B cell (primary cell): ENCODE measurements around the gene ULBP1. TPM values are rescaled to one million over a fixed set of nuclear protein-coding genes. Genes with fewer than 3 reads are reported as not detected.
A peak's percentile ranks its signal among the peaks of the same experiment; 100 is the strongest.
"Not testable (repeated sequence)": the region's sequence is repeated elsewhere in the genome, so short reads cannot be mapped to it uniquely, and the experiment has no call there.

Experiments
- ATAC-seq: fragments of 200-7000 bp; cut with Tn5 transposase; one replicate; pipeline ENCODE4 v1.10.0; 2021; ENCODE audit warnings: low read depth, mild to moderate bottlenecking, moderate number of reproducible peaks, moderate library complexity
- CTCF ChIA-PET: fragments of 350-600 bp; sonication (Branson Sonifier 250); formaldehyde crosslinking; loops from one replicate; lab custom pipeline; 2021; ENCODE audit warnings: antibody characterized with exemption, inconsistent platforms; lab: Charles Lee
- POLR2A ChIA-PET: fragments of 350-600 bp; sonication (Branson Sonifier 250); formaldehyde crosslinking; loops from one replicate; lab custom pipeline; 2021; ENCODE audit warnings: antibody characterized with exemption; lab: Charles Lee
- DNase-seq: peaks from one replicate; pipeline ENCODE4 v3.0.0; 2013
- H2AFZ ChIP-seq: 2 replicates; pipeline ENCODE4 v1.6.1; 2012; ENCODE audit warnings: mild to moderate bottlenecking, low read depth, low read length; ENCODE audit not compliant: insufficient read depth, poor library complexity, severe bottlenecking
- H3K27ac ChIP-seq, 2 donors: 1 replicate in 1 of 2; 2 replicates in 1 of 2; pipeline ENCODE4 v1.5.1; 2012 to 2013; ENCODE audit warnings: low read length in 2 of 2, mild to moderate bottlenecking in 2 of 2, moderate library complexity in 1 of 2
- H3K27me3 ChIP-seq, 4 experiments: fragments of 200-600 bp in 1 of 4; sonication (generic) in 1 of 4; replicated peaks in 1 of 4; 1 replicate in 2 of 4; 2 replicates in 2 of 4; pipeline versions ENCODE4 v1.6.1 to v1.7.0; 2013 to 2016; ENCODE audit warnings: low read length in 3 of 4, mild to moderate bottlenecking in 2 of 4, mixed read lengths in 1 of 4, moderate library complexity in 1 of 4; ENCODE audit not compliant: insufficient read depth in 4 of 4, control insufficient read depth in 3 of 4; ENCODE audit errors: control extremely low read depth in 1 of 4
- H3K36me3 ChIP-seq, 2 experiments: replicated peaks in 1 of 2; 1 replicate in 1 of 2; 2 replicates in 1 of 2; pipeline versions ENCODE4 v1.6.1 to v1.7.1; 2013; ENCODE audit warnings: low read length in 1 of 2; ENCODE audit not compliant: insufficient read depth in 2 of 2, control insufficient read depth in 1 of 2; ENCODE audit errors: control extremely low read depth in 1 of 2, extremely low read depth in 1 of 2
- H3K4me1 ChIP-seq, 2 donors: fragments of 200-600 bp in 1 of 2; sonication (generic) in 1 of 2; 1 replicate in 1 of 2; 2 replicates in 1 of 2; pipeline versions ENCODE4 v1.5.1 to v1.6.1; 2013 to 2017; ENCODE audit warnings: low read length in 2 of 2; ENCODE audit not compliant: control insufficient read depth in 2 of 2, insufficient read depth in 2 of 2
- H3K4me2 ChIP-seq: replicated peaks from 2 replicates; pipeline ENCODE3; 2012; ENCODE audit warnings: mild to moderate bottlenecking, low read depth, low read length; ENCODE audit not compliant: poor library complexity, severe bottlenecking
- H3K4me3 ChIP-seq, 5 experiments: fragments of 200-600 bp in 1 of 5; sonication (generic) in 1 of 5; 1 replicate in 3 of 5; 2 replicates in 2 of 5; pipeline versions ENCODE4 v1.5.1 to v1.7.0; 2011 to 2016; ENCODE audit warnings: low read length in 4 of 5, mild to moderate bottlenecking in 4 of 5, low read depth in 2 of 5, control low read depth in 1 of 5, moderate library complexity in 1 of 5; ENCODE audit not compliant: insufficient read depth in 1 of 5; ENCODE audit errors: control extremely low read depth in 1 of 5, extremely low read depth in 1 of 5
- H3K79me2 ChIP-seq: fragments of 200-600 bp; sonication (generic); one replicate; pipeline ENCODE4 v1.6.0; 2016; ENCODE audit warnings: low read length; ENCODE audit not compliant: control insufficient read depth, insufficient read depth
- H3K9ac ChIP-seq: fragments of 200-600 bp; sonication (generic); 2 replicates; pipeline ENCODE4 v1.6.1; 2017; ENCODE audit warnings: mild to moderate bottlenecking, low read length, moderate library complexity
- H3K9me3 ChIP-seq, 3 donors: one replicate each; pipeline versions ENCODE4 v1.6.1 to v1.7.1; 2013; ENCODE audit warnings: low read length in 2 of 3; ENCODE audit not compliant: control insufficient read depth in 2 of 3, insufficient read depth in 1 of 3; ENCODE audit errors: control extremely low read depth in 1 of 3
- H4K20me1 ChIP-seq: 2 replicates; pipeline ENCODE4 v1.6.0; 2012; ENCODE audit warnings: mild to moderate bottlenecking, low read length; ENCODE audit not compliant: insufficient read depth, control insufficient read depth, poor library complexity, severe bottlenecking
- H3K27ac Mint-ChIP-seq: one replicate; pipeline ENCODE4 v1.8.0; 2021; ENCODE audit warnings: mixed read lengths
- H3K27me3 Mint-ChIP-seq: one replicate; pipeline ENCODE4 v1.8.0; 2021; ENCODE audit warnings: mixed read lengths
- H3K4me1 Mint-ChIP-seq: one replicate; pipeline ENCODE4 v1.8.0; 2021; ENCODE audit warnings: mixed read lengths
- H3K4me3 Mint-ChIP-seq: one replicate; pipeline ENCODE4 v1.8.0; 2021; ENCODE audit warnings: mixed read lengths
- H3K9me3 Mint-ChIP-seq: one replicate; pipeline ENCODE4 v1.8.0; 2022; ENCODE audit warnings: mixed read lengths; ENCODE audit not compliant: insufficient read depth
- CTCF ChIP-seq: fragments of 200-600 bp; IDR thresholded peaks from one replicate; pipeline ENCODE4 v1.8.0; 2022; ENCODE audit warnings: antibody characterized with exemption, mild to moderate bottlenecking
- EZH2 ChIP-seq: IDR thresholded peaks from 2 replicates; pipeline ENCODE4 v1.6.1; 2012; ENCODE audit warnings: borderline replicate concordance, low read depth, mild to moderate bottlenecking, moderate library complexity, low read length; ENCODE audit not compliant: insufficient read depth, poor library complexity, severe bottlenecking
- WGBS: methylation state at CpG from one replicate; pipeline ENCODE4 v1.1.5; 2013; ENCODE audit warnings: missing lambda C conversion rate; ENCODE audit not compliant: insufficient coverage; 5-methylcytosine and 5-hydroxymethylcytosine counted together
- intact Hi-C: fragments of 100-400 bp; cut with micrococcal nuclease; formaldehyde crosslinking; loops from one replicate; pipeline ENCODE4 v1.10.0; 2022
- polyA plus RNA-seq: library from polyadenylated mRNA; depleted of rRNA; stranded (reverse); fragments of >200 nt; gene quantifications from 2 replicates; pipeline ENCODE4 v1.2.3, GENCODE V29; 2012
- total RNA-seq, 2 donors: library from RNA; stranded (reverse); fragments of 120-200 nt in 1 of 2; gene quantifications; 1 replicate in 1 of 2; 2 replicates in 1 of 2; pipeline versions ENCODE4 v1.2.3 to v1.2.4, GENCODE V29; 2013 to 2022

The ULBP1 gene
- total and polyA plus RNA-seq, 2 donors (not counting 1 experiment from before 2014, with no cell fraction given), result 0.04 to 0.12 TPM

GRCh38 chr6:149990661-149991471, 27.1 kb downstream of the ULBP1 start:
- peak overlapping the region; percentile 6 to 68 (median 55) for H3K4me3 ChIP-seq
- ChIA-PET POLR2A (no interaction called here), CTCF (interaction anchor here (0.6 to 2.4 kb wide), 5 partner anchors 26 to 275 kb away, joined by 3 to 8 read pairs (median 4); no protein-coding TSS in a partner anchor)
- H3K4me2 ChIP-seq, result peak overlapping the region; percentile 99
- H3K4me1 ChIP-seq, result peaks cover 29 to 38% of the 10 kb centered on the region in 2 donors
- Mint-ChIP-seq H3K9me3 (no peaks in the 10 kb centered on the region), H3K27me3 (peaks cover 73% of the 10 kb centered on the region), H3K27ac (peak overlapping the region; percentile 46), H3K4me1 (peaks cover 31% of the 10 kb centered on the region), H3K4me3 (peak overlapping the region; percentile 90)
- WGBS, result under 1% methylated on average over 47 of the region's 49 CpGs
- H3K79me2 ChIP-seq, result no peaks in the 10 kb centered on the region
- H3K27me3 ChIP-seq, result peaks cover 0 to 84% (median 63%) of the 10 kb centered on the region in 4 experiments
- H3K27ac ChIP-seq, result no peak overlapping the region
- TF ChIP-seq CTCF, result no peak
- no peak for TF ChIP-seq EZH2
- peaks cover 5% of the 10 kb centered on the region for H4K20me1 ChIP-seq
- intact Hi-C loops, result loop anchor here (1.0 to 2.0 kb wide), 2 partner anchors 14 to 27 kb away; no protein-coding TSS in a partner anchor
- peak; percentile 76 for DNase-seq
- peak overlapping the region; percentile 71 for H3K9ac ChIP-seq
- no peaks in the 10 kb centered on the region for H3K36me3 ChIP-seq
- peaks cover 0 to 38% (median 13%) of the 10 kb centered on the region in 3 donors for H3K9me3 ChIP-seq
- peak; percentile 60 for ATAC-seq
- peak overlapping the region; percentile 75 for H2AFZ ChIP-seq

- Mint-ChIP-seq H3K4me3 (peak overlapping the region; percentile 90), H3K4me1 (peaks cover 31% of the 10 kb centered on the region), H3K27ac (peak overlapping the region; percentile 46), H3K27me3 (peaks cover 73% of the 10 kb centered on the region)
- H3K27ac ChIP-seq, POLR2A ChIA-PET, H2AFZ ChIP-seq, H3K79me2 ChIP-seq, H4K20me1 ChIP-seq, H3K9me3 Mint-ChIP-seq, H3K36me3 ChIP-seq: not testable (repeated sequence)
- H3K27me3 ChIP-seq, result peaks cover 0 to 82% (median 60%) of the 10 kb centered on the region in 4 experiments
- H3K4me1 ChIP-seq, result peaks cover 29 to 38% of the 10 kb centered on the region in 2 donors
- peak overlapping the region; percentile 99 for H3K4me2 ChIP-seq
- peak overlapping the region; percentile 71 for H3K9ac ChIP-seq
- H3K4me3 ChIP-seq, result peak overlapping the region in 3 of 5 experiments; percentile 55 to 68 (median 63)
- intact Hi-C loops, result loop anchor here (2.0 kb wide), 1 partner anchor 13 kb away; no protein-coding TSS in a partner anchor
- peak; percentile 47 for DNase-seq
- WGBS, result no CpG with 5 or more reads among the region's 7 CpGs
- CTCF ChIA-PET, result interaction anchor here (1.2 to 2.4 kb wide), 3 partner anchors 26 to 57 kb away, joined by 3 to 8 read pairs (median 4); no protein-coding TSS in a partner anchor
- peaks cover 0 to 38% (median 13%) of the 10 kb centered on the region in 3 donors for H3K9me3 ChIP-seq
- peak; percentile 64 for ATAC-seq
Observed at GRCh38 chr6:149991472-149991795, 27.7 kb downstream of the ULBP1 start.
